K562 (cell line): ENCODE measurements around the gene FBXO15. TPM values are rescaled to one million over a fixed set of nuclear protein-coding genes. Genes with fewer than 3 reads are reported as not detected.

Experiments
- ATAC-seq: fragments of 200-7000 bp; cut with Tn5 transposase; 3 replicates; pipeline ENCODE4 v1.9.1; 2020; ENCODE audit warnings: moderate library complexity
- BruUV-seq: library from RNA; stranded (reverse); fragments of 400-500 nt; replicated peaks from 2 replicates; lab custom pipeline; 2021; lab: Mats Ljungman, UMichigan
- CTCF ChIA-PET: fragments of 300-600 bp; formaldehyde crosslinking; extraction: SDS; loops from one replicate; lab custom pipeline; 2021; ENCODE audit warnings: low intra/inter-chr PET ratio; lab: Yijun Ruan, JAX
- POLR2A ChIA-PET: fragments of 300-600, 350-650 bp; sonication (Branson Sonifier 250); formaldehyde crosslinking; extraction: SDS; loops from one replicate; lab custom pipeline; 2021; ENCODE audit warnings: antibody characterized with exemption, inconsistent platforms; lab: Yijun Ruan, JAX
- DNase-seq, 4 experiments: peaks; one replicate each; pipeline versions ENCODE4 v3.0.0 to v3.0.0-alpha.2; 2011 to 2018; ENCODE audit warnings: low spot score in 3 of 4, mixed read lengths in 3 of 4; ENCODE audit errors: extremely low read depth in 1 of 4
- FAIRE-seq: peaks from 2 replicates; lab custom pipeline; 2011; peaks lifted over from hg19 to GRCh38; lab: Jason Lieb, UNC
- H2AFZ ChIP-seq: 2 replicates; pipeline ENCODE4 v1.6.0; 2011; ENCODE audit warnings: low read depth, low read length, control low read depth, inconsistent platforms
- H3K27ac ChIP-seq: fragments of 200-600 bp; 3 replicates; pipeline ENCODE4 v1.8.0; 2011; ENCODE audit warnings: low read depth, mild to moderate bottlenecking, control low read depth, inconsistent platforms, low read length, moderate library complexity, mixed read lengths; ENCODE audit errors: extremely low read depth
- H3K27me3 ChIP-seq, 2 experiments: fragments of 300-600 bp in 1 of 2; 2 replicates in 1 of 2; 3 replicates in 1 of 2; pipeline versions ENCODE4 v1.6.0 to v1.8.0; 2011; ENCODE audit warnings: inconsistent platforms in 2 of 2, low read length in 2 of 2, mild to moderate bottlenecking in 1 of 2, mixed read lengths in 1 of 2, moderate library complexity in 1 of 2; ENCODE audit not compliant: control insufficient read depth in 2 of 2, insufficient read depth in 2 of 2
- H3K36me3 ChIP-seq: fragments of 300-600 bp; 3 replicates; pipeline ENCODE4 v1.8.0; 2011; ENCODE audit warnings: mild to moderate bottlenecking, low read length, inconsistent platforms; ENCODE audit not compliant: control insufficient read depth, insufficient read depth
- H3K4me1 ChIP-seq, 2 experiments: fragments of 200-600 bp in 1 of 2; replicated peaks in 1 of 2; 2 replicates in 1 of 2; 3 replicates in 1 of 2; pipeline versions ENCODE4 v1.5.1 to v1.8.0; 2011; ENCODE audit warnings: inconsistent platforms in 2 of 2, low read length in 2 of 2, mild to moderate bottlenecking in 1 of 2, mixed read lengths in 1 of 2, moderate library complexity in 1 of 2; ENCODE audit not compliant: control insufficient read depth in 2 of 2, insufficient read depth in 2 of 2
- H3K4me2 ChIP-seq: 2 replicates; pipeline ENCODE4 v1.6.1; 2011; ENCODE audit warnings: low read length, control low read depth, inconsistent platforms, mixed read lengths; ENCODE audit not compliant: insufficient read depth
- H3K4me3 ChIP-seq: fragments of 200-600 bp; sonication (generic), shearing (Covaris generic); 2 replicates; pipeline ENCODE4 v1.5.1; 2016; ENCODE audit warnings: control low read depth, inconsistent platforms
- H3K79me2 ChIP-seq: fragments of 200-600 bp; 3 replicates; pipeline ENCODE4 v1.8.0; 2011; ENCODE audit warnings: low read length, inconsistent platforms; ENCODE audit not compliant: control insufficient read depth, insufficient read depth
- H3K9ac ChIP-seq, 2 experiments: 2 replicates each; pipeline versions ENCODE4 v1.6.0 to v1.6.1; 2011; ENCODE audit warnings: low read depth in 2 of 2, low read length in 2 of 2, control low read depth in 1 of 2, inconsistent platforms in 1 of 2, mild to moderate bottlenecking in 1 of 2, mixed read lengths in 1 of 2; ENCODE audit not compliant: insufficient read depth in 1 of 2
- H3K9me1 ChIP-seq: one replicate; pipeline ENCODE4 v1.6.0; 2011; ENCODE audit warnings: inconsistent platforms, mild to moderate bottlenecking, low read length, moderate library complexity; ENCODE audit not compliant: control insufficient read depth, insufficient read depth
- H3K9me3 ChIP-seq: replicated peaks from 2 replicates; pipeline ENCODE4 v1.5.1; 2011; ENCODE audit warnings: low read depth, low read length, inconsistent platforms; ENCODE audit not compliant: control insufficient read depth, insufficient read depth
- H4K20me1 ChIP-seq: replicated peaks from 2 replicates; pipeline ENCODE4 v1.6.1; 2011; ENCODE audit warnings: low read length, inconsistent platforms, mixed read lengths; ENCODE audit not compliant: control insufficient read depth, insufficient read depth
- ARID2 ChIP-seq: fragments of 450-650 bp; IDR thresholded peaks from 2 replicates; pipeline ENCODE4 v1.6.1; 2017; ENCODE audit warnings: antibody characterized with exemption, mild to moderate bottlenecking
- CBFA2T2 ChIP-seq: fragments of 450-650 bp; conservative IDR thresholded peaks from 2 replicates; pipeline ENCODE4 v1.6.1; 2017; ENCODE audit warnings: mild to moderate bottlenecking
- CEBPB ChIP-seq: fragments of 450-650 bp; IDR thresholded peaks from 2 replicates; pipeline ENCODE4 v1.6.1; 2016; ENCODE audit warnings: missing genetic modification characterization, missing compliant biosample characterization
- CEBPG ChIP-seq, 3 experiments: fragments of 200-800 bp in 1 of 3; sonication (Bioruptor generic) in 1 of 3; sonication (generic) in 1 of 3; formaldehyde crosslinking in 1 of 3; IDR thresholded peaks in 2 of 3; conservative IDR thresholded peaks in 1 of 3; 2 replicates each; pipeline versions ENCODE4 v1.6.1 to v1.8.0; 2016 to 2022; ENCODE audit warnings: missing compliant biosample characterization in 2 of 3, missing genetic modification characterization in 2 of 3, mild to moderate bottlenecking in 1 of 3, missing genetic modification reagents in 1 of 3
- HNRNPK ChIP-seq: fragments of 200-400 bp; formaldehyde crosslinking; IDR thresholded peaks from one replicate; pipeline ENCODE4 v1.6.1; 2018; ENCODE audit warnings: mild to moderate bottlenecking, low read depth, low read length; ENCODE audit not compliant: poor library complexity, severe bottlenecking
- HNRNPLL ChIP-seq: fragments of 200-400 bp; formaldehyde crosslinking; IDR thresholded peaks from 2 replicates; pipeline ENCODE4 v1.6.1; 2017; ENCODE audit warnings: low read length, low read depth, mild to moderate bottlenecking; ENCODE audit not compliant: poor library complexity, severe bottlenecking
- RHOXF2B ChIP-seq: fragments of 250-450 bp; sonication (Bioruptor Pico); conservative IDR thresholded peaks from 2 replicates; pipeline ENCODE4 v1.5.1; 2021
- TCF7L2 ChIP-seq: fragments of 150-350 bp; IDR thresholded peaks from 2 replicates; pipeline ENCODE4 v1.6.1; 2016; ENCODE audit warnings: low read depth, mild to moderate bottlenecking, low read length, moderate library complexity
- ZNF444 ChIP-seq: fragments of 250-450 bp; sonication (Bioruptor Pico); IDR thresholded peaks from 2 replicates; pipeline ENCODE4 v1.4.0; 2020; ENCODE audit warnings: mild to moderate bottlenecking, moderate library complexity
- ZNF696 ChIP-seq: fragments of 250-450 bp; sonication (Bioruptor Pico); conservative IDR thresholded peaks from 2 replicates; pipeline ENCODE4 v1.4.0; 2020; ENCODE audit warnings: mild to moderate bottlenecking, moderate library complexity
- WGBS: fragments of 100-300 bp; shearing (Covaris generic); methylation state at CpG from one replicate; pipeline ENCODE4 v1.1.6; 2016; ENCODE audit warnings: low coverage, mixed read lengths; ENCODE audit not compliant: insufficient coverage; ENCODE audit errors: missing lambda C conversion rate; 5-methylcytosine and 5-hydroxymethylcytosine counted together
- in situ Hi-C: fragments of 300-500 bp; cut with MboI; formaldehyde crosslinking; loops from 4 replicates; pipeline ENCODE4 v1.15.0; 2018; ENCODE audit warnings: inconsistent platforms, mixed read lengths
- intact Hi-C: fragments of 100-400 bp; cut with micrococcal nuclease; formaldehyde crosslinking; loops from 2 replicates; pipeline ENCODE4 v1.14.2; 2022
- polyA plus RNA-seq, 8 experiments: library from polyadenylated mRNA; depleted of rRNA in 4 of 8; stranded (reverse) in 5 of 8; unstranded in 3 of 8; fragments of >200 nt; fragmentation: Nextera tagmentation in 2 of 8; fragmentation: Illumina TruSeq in 1 of 8; extraction: Ambion mirVana in 2 of 8; extraction: Trizol in 1 of 8; gene quantifications; 2 replicates each; pipeline versions ENCODE4 v1.2.1 to v1.2.3, GENCODE V29; 2011 to 2014; ENCODE audit warnings: inconsistent platforms in 1 of 8, missing spikeins in 1 of 8
- total RNA-seq, 7 experiments: library from RNA; depleted of rRNA in 6 of 7; stranded (reverse); fragments of >200 nt in 6 of 7; fragmentation: Illumina TruSeq in 2 of 7; extraction: Trizol in 2 of 7; gene quantifications; 2 replicates each; pipeline versions ENCODE4 v1.2.1 to v1.2.3, GENCODE V29; 2011 to 2021; ENCODE audit warnings: low replicate concordance in 1 of 7

FBXO15 gene
- total and polyA plus RNA-seq, 9 of the 15 experiments (the other 6 are each of a cell fraction or from before 2014, with no cell fraction given) = 0.07 to 0.43 (median 0.27) TPM; not detected in 1

- no peaks in the 10 kb centered on the region; a peak in 1 of 5 replicates for H3K4me1 ChIP-seq
- H3K36me3 ChIP-seq = no peaks in the 10 kb centered on the region
- no peak overlapping the region for H3K27ac ChIP-seq
- ATAC-seq = peak; percentile 44; the same call in 1 of the 3 replicates
- no peak overlapping the region for H3K9ac ChIP-seq
- no peak overlapping the region for H3K4me3 ChIP-seq
- H4K20me1 ChIP-seq = no peaks in the 10 kb centered on the region
- DNase-seq = no peak
- TF ChIP-seq CEBPG (CRISPR knock-in tag; IDR thresholded peaks at IDR 0.05) = no peak
- 0 out of 4 replicates have a peak, but pooled peaks of 1 of the 2 experiments have one; percentile 12 for TF ChIP-seq CEBPG (tag; conservative IDR thresholded peaks at IDR 0.05 in 1 of 2, IDR thresholded peaks at IDR 0.05 in 1 of 2)
- no peak for TF ChIP-seq ZNF444
- TF ChIP-seq CEBPB = 0 out of 2 replicates have a peak, but pooled peaks have one; percentile 11
- intact Hi-C loops = no loop called here
- no TSS peak for BruUV-seq
- peaks cover 2% of the 10 kb centered on the region for H3K9me1 ChIP-seq
- POLR2A ChIA-PET = interaction anchor here (0.6 to 1.1 kb wide), 2 partner anchors 9 to 929 kb away, joined by 3 read pairs; no protein-coding TSS in a partner anchor
- H3K4me2 ChIP-seq = peak overlapping the region; percentile 3; the same call in 1 of the 2 replicates
- no peaks in the 10 kb centered on the region for H3K9me3 ChIP-seq
- H3K79me2 ChIP-seq = no peaks in the 10 kb centered on the region
- H3K27me3 ChIP-seq = peaks cover 9 to 33% of the 10 kb centered on the region in 2 experiments
- in situ Hi-C loops = no loop called here
- FAIRE-seq = no peak
- CTCF ChIA-PET = no interaction called here
- peak overlapping the region; percentile 9; the same call in 1 of the 2 replicates for H2AFZ ChIP-seq
- 2% methylated on average over 12 of the region's 12 CpGs for WGBS
These were observed 24.4 kb upstream of the FBXO15 start for GRCh38 chr18:74171910-74172606.

GRCh38 chr18:74166386-74166785 lies 18.8 kb upstream of the FBXO15 start:
- Histone ChIP-seq H3K9ac (no peak overlapping the region), H3K27me3 (peaks cover 0 to 4% of the 10 kb centered on the region in 2 experiments; a peak in 3 of 5 replicates), H3K9me1 (no peaks in the 10 kb centered on the region), H3K9me3 (no peaks in the 10 kb centered on the region), H3K79me2 (no peaks in the 10 kb centered on the region), H4K20me1 (no peaks in the 10 kb centered on the region; the same call in 1 of the 2 replicates), H3K36me3 (peaks cover 7% of the 10 kb centered on the region; the same call in 1 of the 3 replicates), H3K4me3 (no peak overlapping the region), H2AFZ (no peak overlapping the region), H3K27ac (no peak overlapping the region), H3K4me1 (no peaks in the 10 kb centered on the region), H3K4me2 (no peak overlapping the region)
- ChIA-PET CTCF (no interaction called here), POLR2A (interaction anchor here (0.7 kb wide), 1 partner anchor 202 kb away, joined by 3 read pairs; no protein-coding TSS in a partner anchor)
- no TSS peak for BruUV-seq
- DNase-seq (no peak), ATAC-seq (no peak; the same call in 2 of the 3 replicates), FAIRE-seq (no peak)
- 0% methylated on average over 7 of the region's 7 CpGs for WGBS
- in situ Hi-C loops (no loop called here), intact Hi-C loops (no loop called here)
- TF ChIP-seq HNRNPLL = no peak
- no peak for TF ChIP-seq HNRNPK
- no peak for TF ChIP-seq TCF7L2
- no peak for TF ChIP-seq RHOXF2B (CRISPR knock-in tag)
- TF ChIP-seq ZNF696 = no peak
- TF ChIP-seq CBFA2T2 = no peak
- TF ChIP-seq ZNF444 = no peak
- no peak for TF ChIP-seq ARID2
